ENCODE results near the gene TOB2.

Gene TOB2

DNA sequence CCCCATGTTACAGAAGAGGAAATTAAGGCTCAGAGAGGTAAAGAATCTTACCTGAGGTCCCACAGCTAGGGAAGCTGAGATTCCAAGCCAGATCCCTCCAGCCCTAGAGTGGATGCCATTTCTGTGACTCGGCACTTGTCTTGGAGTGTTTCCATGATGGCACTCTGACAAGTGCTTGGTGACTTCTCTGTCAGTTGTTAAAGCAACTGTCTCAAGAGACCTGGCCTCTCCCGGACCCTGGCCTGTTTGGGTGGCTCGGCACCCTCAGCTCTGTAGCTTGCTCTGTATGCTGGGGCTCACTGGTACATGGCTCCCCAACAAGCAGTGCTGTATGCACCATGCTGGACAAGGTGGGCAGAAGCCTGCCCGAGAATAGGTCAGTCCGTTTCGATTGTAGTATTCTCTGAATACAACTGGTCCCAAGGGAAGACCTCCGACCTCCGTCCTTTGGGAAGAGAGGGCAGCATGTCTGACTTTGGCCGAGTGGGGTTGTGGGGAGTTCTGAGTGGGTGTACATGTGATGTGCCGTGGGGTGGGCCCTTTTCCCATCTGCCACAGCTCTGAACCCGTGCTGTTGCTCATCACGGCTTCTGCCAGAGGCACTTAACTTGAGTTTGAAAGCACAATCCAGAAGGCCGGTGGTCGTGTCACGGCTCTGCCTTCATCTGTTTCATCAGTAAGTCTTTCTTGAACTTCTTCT lies 34.7 kb upstream of the TOB2 start:
- no peaks in the 10 kb centered on the region for H3K27me3 ChIP-seq (ENCODE audit: control insufficient read depth, insufficient read depth, low read length, poor library complexity, severe bottlenecking)
- H3K27ac ChIP-seq (ENCODE audit: insufficient read depth, low read depth, low read length, poor library complexity, severe bottlenecking): no peak overlapping the region
- WGBS, 2 experiments: 89 to 90% methylated on average over 15 of the region's 15 CpGs
- no peak overlapping the region for H3K4me3 ChIP-seq (ENCODE audit: insufficient read depth, low read depth, low read length)
- no peaks in the 10 kb centered on the region for H3K9me3 ChIP-seq (ENCODE audit: control insufficient read depth, low read length)
- peaks cover 38% of the 10 kb centered on the region for H3K4me1 ChIP-seq (ENCODE audit: control insufficient read depth, insufficient read depth, low read length)
- H3K36me3 ChIP-seq (ENCODE audit: control insufficient read depth, insufficient read depth, low read length): no peaks in the 10 kb centered on the region

DNA sequence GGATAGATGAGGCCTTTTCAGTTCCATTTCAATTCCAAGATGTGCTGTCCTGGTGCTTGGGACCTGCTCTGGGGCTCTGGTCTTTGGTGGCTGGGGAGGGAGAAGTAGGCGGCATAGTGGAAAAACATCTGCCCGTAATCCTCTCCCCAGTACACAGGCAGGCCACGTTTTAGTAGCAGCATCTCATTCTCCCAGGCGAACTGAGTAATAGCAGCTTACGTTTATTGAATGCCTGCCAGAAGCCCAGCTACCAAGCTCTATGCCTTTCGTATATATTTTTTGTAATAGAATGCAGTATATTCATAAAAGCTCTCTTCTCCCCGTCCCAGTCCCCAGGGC lies 33.8 kb upstream of the TOB2 start:
- Histone ChIP-seq H3K9me3 (ENCODE audit: control insufficient read depth, low read length) (no peaks in the 10 kb centered on the region), H3K27ac (ENCODE audit: insufficient read depth, low read depth, low read length, poor library complexity, severe bottlenecking) (peak overlapping the region; percentile 90), H3K4me3 (ENCODE audit: insufficient read depth, low read depth, low read length) (no peak overlapping the region), H3K27me3 (ENCODE audit: control insufficient read depth, insufficient read depth, low read length, poor library complexity, severe bottlenecking) (no peaks in the 10 kb centered on the region), H3K36me3 (ENCODE audit: control insufficient read depth, insufficient read depth, low read length) (no peaks in the 10 kb centered on the region), H3K4me1 (ENCODE audit: control insufficient read depth, insufficient read depth, low read length) (peaks cover 35% of the 10 kb centered on the region)
- WGBS, 2 experiments: 76 to 81% methylated on average over 7 of the region's 7 CpGs

DNA sequence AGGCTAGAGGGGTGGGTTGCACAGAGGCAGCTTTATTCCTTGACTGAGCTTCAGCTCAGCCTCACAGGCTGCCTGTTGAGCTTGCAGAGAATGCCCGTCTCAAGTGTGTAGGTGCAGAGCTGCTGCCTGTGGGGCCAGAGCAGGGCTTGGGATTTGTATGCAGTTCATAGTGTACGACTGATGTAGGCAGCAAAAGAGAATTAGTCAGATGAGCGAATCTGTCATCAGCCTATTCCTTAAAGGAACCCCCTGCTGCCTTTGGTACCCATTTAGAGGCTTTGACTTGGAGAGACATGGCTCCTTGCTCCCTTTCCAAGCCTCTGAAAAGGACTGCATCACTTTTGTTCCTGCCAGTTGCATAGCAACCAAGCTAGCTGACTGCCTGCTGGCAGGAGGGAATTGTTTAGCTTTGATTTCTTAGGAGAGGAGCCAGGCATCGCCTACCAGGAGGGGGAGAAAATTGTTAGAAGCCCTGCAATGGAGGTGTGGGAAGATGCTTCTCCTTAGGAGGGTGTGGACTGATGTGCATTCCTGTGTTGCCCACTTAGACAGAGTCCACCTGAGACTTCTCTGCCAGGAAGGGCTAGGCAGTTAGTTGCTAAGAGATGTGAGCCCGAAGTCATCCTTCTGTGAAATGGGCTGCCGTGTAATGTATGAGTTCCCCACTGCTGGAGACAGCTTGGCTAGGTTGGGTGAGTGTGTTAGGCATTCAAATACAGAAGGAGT lies 33.2 kb upstream of the TOB2 start:
- Histone ChIP-seq H3K9me3 (ENCODE audit: control insufficient read depth, low read length) (no peaks in the 10 kb centered on the region), H3K4me3 (ENCODE audit: insufficient read depth, low read depth, low read length) (peak overlapping the region; percentile 7), H3K27me3 (ENCODE audit: control insufficient read depth, insufficient read depth, low read length, poor library complexity, severe bottlenecking) (no peaks in the 10 kb centered on the region), H3K4me1 (ENCODE audit: control insufficient read depth, insufficient read depth, low read length) (peaks cover 35% of the 10 kb centered on the region), H3K36me3 (ENCODE audit: control insufficient read depth, insufficient read depth, low read length) (no peaks in the 10 kb centered on the region), H3K27ac (ENCODE audit: insufficient read depth, low read depth, low read length, poor library complexity, severe bottlenecking) (peak overlapping the region; percentile 90)
- 33% methylated on average over 6 of the region's 6 CpGs for WGBS, 2 experiments

DNA sequence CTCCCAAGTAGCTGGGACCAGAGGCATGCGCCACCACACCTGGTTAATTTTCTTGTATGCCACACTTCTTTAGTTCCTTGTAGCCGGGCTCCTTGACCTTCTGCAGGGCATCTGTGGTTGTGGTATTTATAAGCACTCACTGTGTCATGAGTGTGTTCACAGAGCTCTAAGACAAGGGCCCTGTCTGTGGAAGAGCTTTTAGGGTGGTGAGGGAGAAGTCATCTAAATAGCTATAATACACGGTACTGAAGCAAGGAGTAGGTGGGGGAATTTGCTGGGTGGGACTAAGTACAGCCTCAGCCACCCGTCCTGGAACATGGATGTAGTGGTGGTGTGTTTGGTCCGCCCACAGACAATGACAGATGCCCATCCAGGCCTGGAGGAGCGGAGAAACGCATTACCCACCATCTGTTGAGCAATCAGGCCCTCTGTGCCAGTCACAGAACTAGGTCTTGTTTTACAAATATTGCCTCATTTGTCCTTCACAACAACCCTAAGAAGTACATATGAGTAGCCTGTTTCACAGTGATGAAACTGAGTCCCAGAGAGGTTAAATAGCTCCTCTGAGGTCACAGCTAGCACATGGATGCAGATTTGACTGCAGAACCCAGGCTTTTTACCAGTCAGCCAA lies 32.4 kb upstream of the TOB2 start:
- H3K36me3 ChIP-seq (ENCODE audit: control insufficient read depth, insufficient read depth, low read length): no peaks in the 10 kb centered on the region
- H3K27me3 ChIP-seq (ENCODE audit: control insufficient read depth, insufficient read depth, low read length, poor library complexity, severe bottlenecking): no peaks in the 10 kb centered on the region
- H3K4me3 ChIP-seq (ENCODE audit: insufficient read depth, low read depth, low read length): peak overlapping the region; percentile 7
- no peaks in the 10 kb centered on the region for H3K9me3 ChIP-seq (ENCODE audit: control insufficient read depth, low read length)
- peaks cover 35% of the 10 kb centered on the region for H3K4me1 ChIP-seq (ENCODE audit: control insufficient read depth, insufficient read depth, low read length)
- 89 to 91% methylated on average over 7 of the region's 7 CpGs for WGBS, 2 experiments
- H3K27ac ChIP-seq (ENCODE audit: insufficient read depth, low read depth, low read length, poor library complexity, severe bottlenecking): peak overlapping the region; percentile 90

DNA sequence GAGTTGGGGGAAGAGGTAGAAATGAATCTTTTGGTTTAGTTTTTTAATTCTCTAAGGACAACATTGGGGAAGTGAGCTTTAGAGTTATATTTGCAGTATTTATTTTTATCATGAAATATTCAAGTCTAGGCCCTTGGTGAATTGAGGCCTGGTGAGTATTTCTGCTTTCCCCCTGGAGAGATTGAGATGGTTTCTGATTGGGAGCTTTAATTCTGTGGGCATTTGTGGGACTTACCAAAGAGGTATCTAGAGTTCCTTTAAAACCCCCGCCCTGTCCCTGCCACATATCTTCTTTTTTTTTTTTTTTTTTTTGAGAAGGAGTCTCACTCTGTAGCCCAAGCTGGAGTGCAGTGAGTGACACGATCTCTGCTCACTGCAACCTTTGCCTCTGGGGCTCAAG lies 31.9 kb upstream of the TOB2 start:
- Histone ChIP-seq H3K36me3 (ENCODE audit: control insufficient read depth, insufficient read depth, low read length) (no peaks in the 10 kb centered on the region), H3K4me1 (ENCODE audit: control insufficient read depth, insufficient read depth, low read length) (peaks cover 35% of the 10 kb centered on the region), H3K9me3 (ENCODE audit: control insufficient read depth, low read length) (no peaks in the 10 kb centered on the region), H3K27ac (ENCODE audit: insufficient read depth, low read depth, low read length, poor library complexity, severe bottlenecking) (no peak overlapping the region), H3K27me3 (ENCODE audit: control insufficient read depth, insufficient read depth, low read length, poor library complexity, severe bottlenecking) (no peaks in the 10 kb centered on the region), H3K4me3 (ENCODE audit: insufficient read depth, low read depth, low read length) (no peak overlapping the region)
- WGBS, 2 experiments: 83 to 94% methylated on average over 2 of the region's 2 CpGs

DNA sequence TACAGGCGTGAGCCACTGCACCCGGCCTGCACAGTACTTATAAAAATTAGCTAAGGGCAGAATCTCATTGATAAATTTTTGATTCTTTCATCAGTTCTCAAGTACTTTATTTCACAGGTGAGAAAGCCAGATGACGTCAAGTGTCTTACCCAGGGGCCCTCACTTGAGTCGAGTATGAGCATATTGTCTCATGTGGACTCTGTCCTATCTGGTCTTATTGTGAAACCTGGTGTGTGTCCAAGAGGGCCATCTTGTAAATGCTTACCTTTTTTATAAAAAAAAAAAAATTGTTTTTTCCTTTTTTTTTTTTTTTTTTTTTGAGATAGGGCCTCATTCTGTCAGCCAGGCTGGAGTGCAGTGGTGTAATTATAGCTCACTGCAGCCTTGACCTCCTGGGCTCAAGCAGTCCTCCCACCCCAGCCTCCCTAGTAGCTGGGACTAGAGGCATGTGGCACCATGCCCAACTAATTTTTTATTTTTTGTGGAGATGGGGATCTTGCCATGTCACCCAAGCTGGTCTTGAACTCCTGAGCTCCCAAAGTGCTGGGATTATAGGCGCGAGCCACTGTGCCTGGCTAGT lies 28.4 kb upstream of the TOB2 start:
- H3K9me3 ChIP-seq (ENCODE audit: control insufficient read depth, low read length): no peaks in the 10 kb centered on the region
- peaks cover 11% of the 10 kb centered on the region for H3K4me1 ChIP-seq (ENCODE audit: control insufficient read depth, insufficient read depth, low read length)
- no peak overlapping the region for H3K27ac ChIP-seq (ENCODE audit: insufficient read depth, low read depth, low read length, poor library complexity, severe bottlenecking)
- H3K4me3 ChIP-seq (ENCODE audit: insufficient read depth, low read depth, low read length): no peak overlapping the region
- no peaks in the 10 kb centered on the region for H3K36me3 ChIP-seq (ENCODE audit: control insufficient read depth, insufficient read depth, low read length)
- no peaks in the 10 kb centered on the region for H3K27me3 ChIP-seq (ENCODE audit: control insufficient read depth, insufficient read depth, low read length, poor library complexity, severe bottlenecking)
- WGBS, 2 experiments: 91 to 96% methylated on average over 6 of the region's 6 CpGs

DNA sequence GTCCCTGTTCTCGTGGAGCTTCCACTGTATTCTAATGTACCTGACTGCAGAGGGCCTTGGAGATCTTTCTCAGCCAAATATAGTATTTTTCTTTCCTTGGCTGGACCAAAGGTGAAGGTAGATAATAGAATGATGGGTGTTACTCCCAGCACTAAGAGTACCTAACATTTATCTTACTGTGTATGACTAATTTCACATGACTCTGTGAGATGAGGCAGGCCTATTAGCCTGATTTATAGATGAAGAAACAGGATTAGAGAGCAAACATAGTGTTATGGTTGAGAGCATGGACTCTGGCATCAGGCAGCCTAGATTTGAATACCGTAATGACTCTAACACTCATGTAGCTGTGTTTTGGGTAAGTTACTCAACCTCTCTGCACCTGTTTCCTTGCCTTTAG lies 25.0 kb upstream of the TOB2 start:
- Histone ChIP-seq H3K9me3 (ENCODE audit: control insufficient read depth, low read length) (no peaks in the 10 kb centered on the region), H3K27me3 (ENCODE audit: control insufficient read depth, insufficient read depth, low read length, poor library complexity, severe bottlenecking) (no peaks in the 10 kb centered on the region), H3K27ac (ENCODE audit: insufficient read depth, low read depth, low read length, poor library complexity, severe bottlenecking) (no peak overlapping the region), H3K36me3 (ENCODE audit: control insufficient read depth, insufficient read depth, low read length) (peaks cover 9% of the 10 kb centered on the region), H3K4me1 (ENCODE audit: control insufficient read depth, insufficient read depth, low read length) (peaks cover 7% of the 10 kb centered on the region), H3K4me3 (ENCODE audit: insufficient read depth, low read depth, low read length) (no peak overlapping the region)
- 94 to 98% methylated on average over 2 of the region's 2 CpGs for WGBS, 2 experiments

DNA sequence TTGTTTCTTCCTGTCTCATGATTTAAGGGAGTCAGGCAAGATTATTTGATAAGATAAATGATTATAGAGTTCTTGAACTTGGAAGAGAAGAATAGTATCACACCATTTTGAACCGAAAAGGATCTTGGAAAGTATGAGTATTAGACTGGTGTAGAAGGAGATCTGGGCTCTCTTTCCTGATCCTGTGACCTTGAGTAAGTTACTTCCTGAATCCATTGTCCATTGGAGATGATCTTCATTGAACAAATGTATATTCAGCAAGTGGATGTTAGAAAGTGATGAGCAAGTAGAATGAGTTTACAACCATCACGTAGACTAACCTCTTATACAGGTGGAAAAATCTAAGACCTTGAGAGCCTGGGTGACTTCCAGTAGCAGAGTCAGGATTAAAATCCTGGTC lies 24.3 kb upstream of the TOB2 start:
- Histone ChIP-seq H3K27me3 (ENCODE audit: control insufficient read depth, insufficient read depth, low read length, poor library complexity, severe bottlenecking) (no peaks in the 10 kb centered on the region), H3K27ac (ENCODE audit: insufficient read depth, low read depth, low read length, poor library complexity, severe bottlenecking) (no peak overlapping the region), H3K4me3 (ENCODE audit: insufficient read depth, low read depth, low read length) (no peak overlapping the region), H3K9me3 (ENCODE audit: control insufficient read depth, low read length) (no peaks in the 10 kb centered on the region), H3K4me1 (ENCODE audit: control insufficient read depth, insufficient read depth, low read length) (peaks cover 7% of the 10 kb centered on the region), H3K36me3 (ENCODE audit: control insufficient read depth, insufficient read depth, low read length) (peaks cover 16% of the 10 kb centered on the region)
- WGBS, 2 experiments: 96 to 98% methylated on average over 2 of the region's 2 CpGs

DNA sequence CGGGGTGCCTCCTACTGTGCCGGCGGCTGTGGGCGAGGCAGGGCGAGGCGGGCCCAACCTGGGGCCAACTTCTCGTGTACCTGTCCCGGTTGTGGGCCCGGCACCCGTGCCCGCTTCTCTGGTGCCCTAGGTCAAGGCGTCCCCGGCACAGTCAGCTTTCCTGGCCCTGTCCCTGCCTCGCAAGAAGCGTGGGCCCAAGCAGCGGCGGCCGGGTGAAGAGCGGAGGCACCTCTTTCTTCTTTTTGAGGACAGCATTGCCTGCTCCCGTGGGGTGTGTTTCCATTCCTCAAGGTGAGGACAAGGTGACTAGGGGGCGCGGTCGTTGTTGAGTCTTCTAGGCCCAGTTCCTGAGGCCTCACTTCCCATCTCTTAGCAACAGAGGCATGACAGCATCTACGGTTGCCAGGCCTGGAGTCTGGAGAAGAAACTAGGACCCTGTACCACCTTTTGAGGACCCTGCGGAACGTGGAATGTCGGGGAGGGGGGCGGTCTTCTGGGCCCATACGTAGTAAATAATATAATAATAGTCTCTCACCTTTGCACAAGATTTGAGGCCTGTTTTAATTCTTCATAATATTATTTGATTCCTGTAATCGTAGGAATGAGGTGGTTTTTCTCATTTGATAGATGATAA lies 22.7 kb upstream of the TOB2 start:
- H3K27me3 ChIP-seq (ENCODE audit: control insufficient read depth, insufficient read depth, low read length, poor library complexity, severe bottlenecking): no peaks in the 10 kb centered on the region
- H3K27ac ChIP-seq (ENCODE audit: insufficient read depth, low read depth, low read length, poor library complexity, severe bottlenecking): peak overlapping the region; percentile 97
- H3K9me3 ChIP-seq (ENCODE audit: control insufficient read depth, low read length): no peaks in the 10 kb centered on the region
- peak overlapping the region; percentile 90 for H3K4me3 ChIP-seq (ENCODE audit: insufficient read depth, low read depth, low read length)
- 1 to 2% methylated on average over 25 to 27 of the region's 30 CpGs for WGBS, 2 experiments
- H3K36me3 ChIP-seq (ENCODE audit: control insufficient read depth, insufficient read depth, low read length): peaks cover 31% of the 10 kb centered on the region
- peaks cover 7% of the 10 kb centered on the region for H3K4me1 ChIP-seq (ENCODE audit: control insufficient read depth, insufficient read depth, low read length)

Measured in ectodermal cell (in vitro differentiated cells).